ENCODE measurements around the gene OTULIN.

OTULIN gene

DNA sequence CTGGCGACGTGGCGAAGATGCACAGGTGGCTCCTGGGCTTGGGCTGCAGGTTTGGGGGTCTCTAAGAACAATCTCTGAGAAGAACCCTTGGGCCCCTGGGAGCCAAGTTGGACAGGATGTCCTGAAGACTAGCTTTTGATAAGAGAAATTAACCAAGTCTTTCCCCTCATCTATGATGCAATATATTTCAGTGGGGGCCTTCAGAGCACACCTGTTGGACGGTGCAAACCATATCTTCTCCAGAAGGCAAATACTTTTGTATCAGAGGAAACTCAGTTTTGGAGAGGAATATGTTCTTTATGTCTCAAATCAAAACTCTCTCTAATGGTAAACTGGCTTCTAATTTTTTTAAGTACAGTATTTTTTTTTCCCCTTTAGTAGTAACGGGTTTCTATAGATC lies 28.6 kb downstream of the OTULIN start:
- DNase-seq (ENCODE audit: low read depth): no peak
- no peak overlapping the region for H3K4me3 ChIP-seq (ENCODE audit: low read depth, low read length)
- TF ChIP-seq, protein P1, sequence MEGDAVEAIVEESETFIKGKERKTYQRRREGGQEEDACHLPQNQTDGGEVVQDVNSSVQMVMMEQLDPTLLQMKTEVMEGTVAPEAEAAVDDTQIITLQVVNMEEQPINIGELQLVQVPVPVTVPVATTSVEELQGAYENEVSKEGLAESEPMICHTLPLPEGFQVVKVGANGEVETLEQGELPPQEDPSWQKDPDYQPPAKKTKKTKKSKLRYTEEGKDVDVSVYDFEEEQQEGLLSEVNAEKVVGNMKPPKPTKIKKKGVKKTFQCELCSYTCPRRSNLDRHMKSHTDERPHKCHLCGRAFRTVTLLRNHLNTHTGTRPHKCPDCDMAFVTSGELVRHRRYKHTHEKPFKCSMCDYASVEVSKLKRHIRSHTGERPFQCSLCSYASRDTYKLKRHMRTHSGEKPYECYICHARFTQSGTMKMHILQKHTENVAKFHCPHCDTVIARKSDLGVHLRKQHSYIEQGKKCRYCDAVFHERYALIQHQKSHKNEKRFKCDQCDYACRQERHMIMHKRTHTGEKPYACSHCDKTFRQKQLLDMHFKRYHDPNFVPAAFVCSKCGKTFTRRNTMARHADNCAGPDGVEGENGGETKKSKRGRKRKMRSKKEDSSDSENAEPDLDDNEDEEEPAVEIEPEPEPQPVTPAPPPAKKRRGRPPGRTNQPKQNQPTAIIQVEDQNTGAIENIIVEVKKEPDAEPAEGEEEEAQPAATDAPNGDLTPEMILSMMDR (IDR thresholded peaks at IDR 0.05; ENCODE audit: low read depth, low read length, missing control alignments): no peak

DNA sequence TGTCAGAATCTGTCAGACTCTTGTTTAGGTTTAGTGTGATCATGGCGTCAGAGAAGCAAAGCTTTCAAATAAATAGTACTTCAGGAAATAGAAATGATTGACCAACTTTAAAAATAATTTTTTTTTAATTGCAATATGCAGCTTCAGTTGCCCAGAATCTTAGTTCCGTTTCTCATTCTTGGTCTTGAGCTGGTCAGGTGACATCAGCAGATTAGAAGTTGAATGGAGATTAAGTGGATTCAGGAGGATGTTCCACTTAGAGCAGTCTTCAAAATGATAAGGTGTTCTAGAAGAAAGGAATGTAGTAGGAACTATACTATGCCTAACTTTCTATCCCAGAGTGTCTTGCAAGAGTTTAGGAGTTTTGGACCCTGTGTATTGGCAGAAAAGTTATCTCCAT lies 30.6 kb downstream of the OTULIN start:
- TF ChIP-seq, protein P1 (IDR thresholded peaks at IDR 0.05; ENCODE audit: low read depth, low read length, missing control alignments): no peak
- no peak for DNase-seq (ENCODE audit: low read depth)
- no peak overlapping the region for H3K4me3 ChIP-seq (ENCODE audit: low read depth, low read length)

DNA sequence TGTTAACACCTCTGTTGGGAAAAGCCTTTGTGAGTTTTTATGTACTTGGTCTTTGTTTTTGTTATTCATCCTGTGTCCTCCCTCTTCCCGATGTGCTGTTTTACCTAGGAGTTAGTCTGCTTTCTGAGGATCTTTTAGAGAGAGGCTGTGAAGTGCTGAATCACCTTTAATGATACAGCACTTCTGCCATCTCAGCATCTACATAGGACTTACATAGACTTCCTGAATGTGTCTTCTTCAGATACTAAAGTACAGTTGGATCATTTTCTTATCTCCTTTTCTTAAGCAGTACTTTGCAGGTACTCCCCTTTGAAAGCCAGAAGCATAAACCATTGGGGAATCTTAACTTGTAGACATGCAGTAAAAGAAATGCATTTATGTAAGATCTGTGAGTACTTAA lies 31.5 kb downstream of the OTULIN start:
- no peak for DNase-seq (ENCODE audit: low read depth)
- TF ChIP-seq, protein P1 (IDR thresholded peaks at IDR 0.05; ENCODE audit: low read depth, low read length, missing control alignments): no peak
- H3K4me3 ChIP-seq (ENCODE audit: low read depth, low read length): no peak overlapping the region

DNA sequence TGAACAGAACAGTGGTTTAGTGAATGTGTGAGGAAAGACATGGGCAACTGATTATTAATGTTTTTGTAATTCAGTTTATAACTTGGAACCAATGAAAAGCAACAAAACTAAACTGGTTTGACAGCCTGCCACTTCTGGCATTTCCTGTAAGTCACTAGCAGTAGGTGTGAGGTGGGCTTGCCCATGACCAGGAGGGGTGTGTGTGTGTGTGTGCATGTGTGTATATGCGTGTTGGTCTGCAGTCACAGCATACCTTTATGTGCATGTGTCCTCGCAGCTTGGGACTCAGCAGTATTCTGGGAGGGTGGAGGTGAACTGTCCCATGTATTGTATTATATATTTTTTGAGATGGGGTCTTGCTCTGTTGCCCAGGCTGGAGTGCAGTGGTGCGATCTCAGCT lies 32.3 kb downstream of the OTULIN start:
- H3K4me3 ChIP-seq (ENCODE audit: low read depth, low read length): no peak overlapping the region
- no peak for DNase-seq (ENCODE audit: low read depth)
- TF ChIP-seq, protein P1 (IDR thresholded peaks at IDR 0.05; ENCODE audit: low read depth, low read length, missing control alignments): no peak

DNA sequence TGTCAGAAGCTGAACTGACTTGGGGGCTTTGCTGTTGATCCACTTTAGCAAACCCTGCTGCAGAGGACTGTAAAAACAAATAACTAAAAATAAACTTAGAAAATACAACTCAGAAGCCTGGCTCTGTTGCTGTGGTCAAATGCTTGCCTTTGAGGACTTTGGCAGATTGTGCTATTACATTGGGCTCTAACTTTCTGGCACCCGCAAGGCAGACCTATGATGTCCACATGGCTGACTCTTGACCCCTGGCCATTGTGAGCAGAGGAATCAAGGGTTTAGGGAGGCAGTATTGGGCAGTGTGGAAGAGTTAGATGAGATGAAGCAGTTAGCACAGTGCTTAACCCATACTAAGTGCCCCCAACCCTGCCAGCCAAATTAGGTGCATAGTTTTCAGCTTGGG lies 34.0 kb downstream of the OTULIN start:
- DNase-seq (ENCODE audit: low read depth): no peak
- TF ChIP-seq, protein P1 (IDR thresholded peaks at IDR 0.05; ENCODE audit: low read depth, low read length, missing control alignments): no peak
- no peak overlapping the region for H3K4me3 ChIP-seq (ENCODE audit: low read depth, low read length)

DNA sequence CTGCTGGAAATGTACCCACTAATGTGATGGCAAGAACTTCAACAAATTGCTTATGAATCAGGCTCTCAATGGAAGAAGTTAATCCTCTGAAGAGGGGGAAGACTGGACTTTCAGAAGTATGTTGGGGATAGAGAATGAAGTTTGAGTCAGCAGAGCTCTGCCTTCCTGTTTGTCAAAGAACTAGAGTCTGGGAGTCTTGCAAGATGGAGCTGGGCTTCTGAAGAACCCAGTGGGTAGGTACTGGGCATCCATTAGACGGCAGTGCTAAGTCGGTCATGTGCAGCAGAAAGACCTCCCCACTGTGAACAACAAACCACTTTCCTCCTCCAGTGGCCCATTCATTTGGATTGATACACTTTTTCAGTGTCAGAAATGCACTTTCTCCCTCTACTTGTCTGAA lies 34.6 kb downstream of the OTULIN start:
- H3K4me3 ChIP-seq (ENCODE audit: low read depth, low read length): no peak overlapping the region
- DNase-seq (ENCODE audit: low read depth): no peak
- TF ChIP-seq, protein P1 (IDR thresholded peaks at IDR 0.05; ENCODE audit: low read depth, low read length, missing control alignments): no peak

DNA sequence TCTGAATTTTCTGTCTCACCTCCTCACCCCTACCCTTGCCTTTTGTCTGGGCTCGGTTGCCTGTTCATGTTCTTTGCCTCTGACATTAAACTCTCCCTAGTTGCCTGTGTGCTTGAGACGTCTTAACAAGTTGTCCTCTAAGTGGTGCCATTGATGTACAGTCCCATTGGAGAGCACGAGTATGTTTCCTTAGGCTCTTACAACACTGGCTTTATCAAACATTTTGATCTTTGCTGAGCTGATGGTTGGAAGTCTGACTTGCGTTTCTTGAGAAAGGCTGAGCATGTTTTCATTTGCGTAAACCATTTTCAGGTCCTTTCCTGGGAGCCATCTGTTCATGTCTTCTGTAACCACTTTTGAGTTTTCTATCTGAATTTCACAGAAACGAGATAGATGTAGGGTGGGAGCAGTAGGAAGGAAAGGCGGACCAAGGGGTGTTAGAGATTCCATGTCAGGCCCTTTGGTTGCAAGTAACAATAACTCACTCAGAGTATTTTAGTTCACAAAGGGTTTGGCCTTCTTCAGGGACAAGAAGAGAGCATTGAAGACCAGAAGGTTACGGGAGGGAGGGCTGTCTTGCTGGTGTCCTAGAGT lies 35.4 kb downstream of the OTULIN start:
- no peak for DNase-seq (ENCODE audit: low read depth)
- TF ChIP-seq, protein P1 (IDR thresholded peaks at IDR 0.05; ENCODE audit: low read depth, low read length, missing control alignments): no peak
- no peak overlapping the region for H3K4me3 ChIP-seq (ENCODE audit: low read depth, low read length)

All from GM12864 (cell line).